HUES6 (cell line): ENCODE data around the gene SLAMF1.

ENCODE experiments used
- H3K27ac ChIP-seq: 2 replicates; pipeline ENCODE4 v1.7.0; 2013; ENCODE audit warnings: low read depth, mild to moderate bottlenecking, low read length, inconsistent platforms
- H3K27me3 ChIP-seq: 2 replicates; pipeline ENCODE4 v1.6.1; 2013; ENCODE audit warnings: low read length; ENCODE audit not compliant: control insufficient read depth, insufficient read depth
- H3K36me3 ChIP-seq: 2 replicates; pipeline ENCODE4 v1.6.1; 2013; ENCODE audit warnings: low read length; ENCODE audit not compliant: control insufficient read depth, insufficient read depth
- H3K4me1 ChIP-seq: 2 replicates; pipeline ENCODE4 v1.6.1; 2013; ENCODE audit warnings: low read length; ENCODE audit not compliant: control insufficient read depth, insufficient read depth
- H3K4me3 ChIP-seq: 2 replicates; pipeline ENCODE4 v1.5.1; 2013; ENCODE audit warnings: low read depth, low read length
- H3K9ac ChIP-seq: one replicate; pipeline ENCODE4 v1.6.1; 2013; ENCODE audit warnings: mild to moderate bottlenecking, low read length
- H3K9me3 ChIP-seq: 2 replicates; pipeline ENCODE4 v1.6.1; 2013; ENCODE audit warnings: low read depth, low read length; ENCODE audit not compliant: control insufficient read depth, insufficient read depth

Gene SLAMF1

DNA sequence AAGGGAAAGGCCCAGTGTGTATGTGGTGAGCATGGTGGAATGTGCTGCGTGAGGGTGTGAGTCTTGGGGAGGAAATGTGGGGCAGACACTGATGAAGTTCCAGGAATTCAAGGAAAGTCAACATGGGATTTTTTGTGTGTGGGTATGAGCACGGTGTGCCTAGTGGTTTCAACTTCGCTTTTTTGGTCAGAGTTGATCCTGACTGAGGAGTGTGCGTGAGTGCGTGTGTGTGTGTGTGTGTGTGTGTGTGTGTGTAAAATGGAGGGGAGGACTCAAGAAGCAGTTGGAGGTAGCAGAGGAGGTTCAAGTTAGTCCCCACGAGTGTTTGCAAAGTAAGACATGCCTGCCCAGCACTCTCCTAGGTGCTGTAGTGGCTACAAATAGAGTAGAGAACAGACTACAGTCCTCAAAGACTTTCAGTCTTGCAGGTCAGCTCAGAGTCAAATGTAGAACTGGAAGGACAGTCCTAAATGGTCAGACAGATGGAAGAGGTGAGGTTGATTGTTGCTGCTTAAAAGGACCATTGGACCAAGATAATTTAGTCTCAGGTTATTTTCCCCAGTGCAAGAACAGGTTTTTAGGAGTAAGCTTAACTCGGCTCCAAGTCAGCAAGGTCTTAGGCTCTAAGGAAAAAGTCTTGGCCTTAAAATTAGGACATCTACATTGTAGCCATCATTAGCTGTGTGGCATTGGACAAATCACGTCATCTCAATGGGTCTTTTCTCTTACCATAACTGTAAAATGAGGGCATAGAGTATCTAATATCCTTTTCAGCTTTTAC, 25.0 kb downstream of the SLAMF1 start:
- H3K27ac ChIP-seq = no peak overlapping the region
- no peak overlapping the region for H3K9ac ChIP-seq
- H3K27me3 ChIP-seq = no peaks in the 10 kb centered on the region
- H3K36me3 ChIP-seq = no peaks in the 10 kb centered on the region; the same call in 1 of the 2 replicates
- H3K9me3 ChIP-seq = peaks cover 3% of the 10 kb centered on the region
- no peaks in the 10 kb centered on the region for H3K4me1 ChIP-seq
- no peak overlapping the region for H3K4me3 ChIP-seq

DNA sequence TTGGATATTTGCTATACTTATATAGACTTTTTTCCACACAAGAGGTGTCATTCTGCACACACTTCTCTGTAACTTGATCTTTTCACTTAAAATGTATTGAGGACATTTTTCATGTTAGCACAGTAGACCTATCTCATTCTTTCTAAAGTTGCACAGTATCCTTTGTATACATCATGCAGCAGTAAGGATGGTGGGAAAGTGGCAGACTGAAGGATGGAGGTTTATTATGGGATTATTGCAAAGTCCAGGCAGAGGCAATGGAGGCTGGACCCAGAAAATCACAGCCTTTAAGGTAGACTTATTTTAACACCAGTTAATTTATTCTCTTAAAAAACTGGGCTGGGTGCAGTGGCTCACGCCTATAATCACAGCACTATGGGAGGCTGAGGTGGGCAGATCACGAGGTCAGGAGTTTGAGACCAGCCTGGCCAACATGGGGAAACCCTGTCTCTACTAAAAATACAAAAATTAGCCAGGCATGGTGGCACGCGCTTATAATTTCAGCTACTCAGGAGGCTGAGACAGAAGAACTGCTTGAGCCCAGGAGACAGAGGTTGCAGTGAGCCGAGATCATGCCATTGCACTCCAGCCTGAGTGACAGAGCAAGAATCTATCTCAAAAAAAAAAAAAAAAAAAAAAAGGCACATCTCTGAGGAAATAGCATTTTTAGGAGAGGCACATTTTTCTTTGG, 25.8 kb downstream of the SLAMF1 start:
- Histone ChIP-seq H3K9ac (no peak overlapping the region), H3K36me3 (no peaks in the 10 kb centered on the region; the same call in 1 of the 2 replicates), H3K27me3 (no peaks in the 10 kb centered on the region)

DNA sequence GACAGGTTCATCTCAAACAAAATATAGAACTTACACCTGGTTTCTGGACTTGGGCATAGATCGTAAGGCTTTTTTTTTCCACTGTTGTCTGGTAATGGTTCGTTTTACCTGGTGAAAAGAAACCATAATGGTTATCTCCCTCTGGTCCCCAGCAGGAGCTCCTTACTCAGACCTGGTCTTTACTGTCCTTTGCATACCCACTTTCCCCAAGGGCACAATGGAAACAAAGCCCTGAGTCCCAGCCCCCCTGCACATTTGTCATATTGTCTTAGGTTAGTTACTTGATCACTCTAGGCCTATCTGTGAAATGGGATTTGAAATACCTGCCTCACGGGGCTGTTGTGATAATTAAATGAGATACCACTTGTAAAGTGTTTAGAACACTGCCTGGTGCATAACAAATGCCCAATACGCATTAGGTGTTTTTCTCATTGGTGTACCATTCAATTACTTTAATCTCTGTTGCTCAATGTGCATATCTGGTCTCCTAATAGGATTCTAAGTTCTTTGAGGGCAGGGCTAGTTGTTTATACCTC, 27.0 kb downstream of the SLAMF1 start:
- no peak overlapping the region for H3K4me3 ChIP-seq
- H3K36me3 ChIP-seq = no peaks in the 10 kb centered on the region; the same call in 1 of the 2 replicates
- H3K27ac ChIP-seq = no peak overlapping the region
- no peaks in the 10 kb centered on the region for H3K27me3 ChIP-seq
- H3K9ac ChIP-seq = no peak overlapping the region
- H3K4me1 ChIP-seq = no peaks in the 10 kb centered on the region
- H3K9me3 ChIP-seq = peaks cover 3% of the 10 kb centered on the region

More for the DNA sequence above, 25.8 kb downstream of the SLAMF1 start:
- Histone ChIP-seq H3K4me3 (no peak overlapping the region), H3K27ac (no peak overlapping the region), H3K9me3 (peaks cover 3% of the 10 kb centered on the region), H3K4me1 (no peaks in the 10 kb centered on the region)

DNA sequence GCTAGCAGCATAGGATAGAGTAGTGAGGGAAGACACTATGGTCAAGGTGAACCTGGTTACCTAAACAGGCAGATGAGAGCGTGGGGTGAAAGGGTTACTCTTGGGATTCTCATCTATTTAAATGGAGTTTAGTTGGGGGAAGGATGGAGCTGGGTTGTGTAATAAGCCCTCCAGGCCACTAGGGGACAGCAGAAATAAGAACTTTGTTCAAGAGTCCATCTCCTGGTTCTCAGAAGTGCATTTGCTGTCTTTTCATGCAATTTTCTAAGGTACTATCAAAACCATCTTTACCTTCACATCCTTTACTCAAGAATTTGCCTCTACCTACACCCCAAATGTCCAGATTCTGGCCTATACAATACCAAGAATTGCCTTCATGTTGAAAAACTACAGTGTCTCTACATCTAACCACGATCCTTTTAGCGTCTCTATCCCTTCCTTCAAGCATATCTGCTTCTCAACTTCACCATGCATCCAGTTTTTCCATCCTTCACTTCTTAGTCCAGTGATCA, 28.0 kb downstream of the SLAMF1 start:
- H3K27ac ChIP-seq = no peak overlapping the region
- no peaks in the 10 kb centered on the region for H3K27me3 ChIP-seq
- H3K36me3 ChIP-seq = no peaks in the 10 kb centered on the region; the same call in 1 of the 2 replicates
- H3K9ac ChIP-seq = no peak overlapping the region
- peaks cover 3% of the 10 kb centered on the region for H3K9me3 ChIP-seq
- no peaks in the 10 kb centered on the region for H3K4me1 ChIP-seq
- H3K4me3 ChIP-seq = no peak overlapping the region

DNA sequence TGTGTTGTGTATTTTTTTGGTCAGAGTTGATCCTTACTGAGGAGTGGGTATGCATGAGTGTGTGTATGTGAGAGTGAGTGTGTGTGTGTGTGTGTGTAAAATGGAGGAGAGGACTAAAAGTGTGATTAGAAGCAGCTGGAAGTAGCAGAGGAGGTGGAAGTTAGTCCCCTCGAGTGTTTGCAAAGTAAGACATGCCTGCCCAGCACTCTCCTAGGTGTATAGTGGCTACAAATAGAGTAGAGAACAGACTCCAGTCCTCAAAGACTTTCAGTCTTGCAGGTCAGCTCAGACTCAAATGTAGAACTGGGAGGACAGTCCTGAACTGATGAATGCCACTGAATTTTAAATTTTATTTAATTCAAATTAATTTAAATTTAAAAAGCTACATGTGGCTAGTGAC, 28.5 kb downstream of the SLAMF1 start:
- Histone ChIP-seq H3K9ac (no peak overlapping the region), H3K36me3 (no peaks in the 10 kb centered on the region; the same call in 1 of the 2 replicates), H3K27ac (no peak overlapping the region), H3K4me3 (no peak overlapping the region), H3K27me3 (no peaks in the 10 kb centered on the region), H3K4me1 (no peaks in the 10 kb centered on the region), H3K9me3 (peaks cover 3% of the 10 kb centered on the region)

DNA sequence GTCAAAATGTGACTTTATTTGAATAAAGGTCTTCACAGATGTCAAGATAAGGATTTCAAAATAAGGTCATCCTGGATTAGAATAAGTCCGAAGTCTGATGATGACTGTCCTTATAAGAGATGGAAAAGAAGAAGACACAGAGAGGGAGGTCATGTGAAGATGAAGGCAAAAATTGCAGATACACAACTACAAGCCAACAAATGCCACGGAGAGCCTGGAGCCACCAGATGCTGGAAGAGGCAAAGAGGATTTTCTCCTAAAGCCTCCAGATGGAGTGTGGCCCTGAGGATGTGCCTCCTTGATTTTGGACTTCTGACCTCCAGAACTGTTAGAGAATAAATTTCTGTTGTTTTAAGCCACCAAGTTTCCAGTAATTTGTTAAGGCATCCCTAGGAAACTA, 31.2 kb downstream of the SLAMF1 start:
- H3K4me3 ChIP-seq = no peak overlapping the region
- H3K36me3 ChIP-seq = no peaks in the 10 kb centered on the region; the same call in 1 of the 2 replicates

DNA sequence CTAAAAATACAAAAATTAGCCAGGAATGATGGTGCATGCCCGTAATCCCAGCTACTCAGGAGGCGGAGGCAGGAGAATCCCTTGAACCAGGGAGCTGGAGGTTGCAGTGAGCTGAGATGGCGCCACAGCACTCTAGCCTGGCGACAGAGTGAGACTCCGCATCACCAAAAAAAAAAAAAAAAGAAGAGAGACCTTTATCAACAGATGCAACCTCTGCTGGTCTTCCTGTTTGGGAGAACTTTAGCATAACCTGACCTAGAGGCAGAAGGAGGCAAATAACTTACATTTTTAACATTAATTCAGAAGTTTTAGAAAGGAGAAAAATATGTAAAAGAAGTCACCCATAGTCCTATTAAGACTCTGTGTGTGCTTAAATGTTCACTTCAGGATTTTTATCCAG, 32.4 kb downstream of the SLAMF1 start:
- Histone ChIP-seq H3K9ac (no peak overlapping the region), H3K4me1 (peaks cover 7% of the 10 kb centered on the region; the same call in 1 of the 2 replicates), H3K4me3 (no peak overlapping the region), H3K27ac (no peak overlapping the region), H3K27me3 (no peaks in the 10 kb centered on the region), H3K9me3 (peaks cover 3% of the 10 kb centered on the region), H3K36me3 (no peaks in the 10 kb centered on the region)

More for the DNA sequence above, 31.2 kb downstream of the SLAMF1 start:
- Histone ChIP-seq H3K9me3 (peaks cover 3% of the 10 kb centered on the region), H3K9ac (no peak overlapping the region), H3K27me3 (no peaks in the 10 kb centered on the region), H3K4me1 (peaks cover 4% of the 10 kb centered on the region; the same call in 1 of the 2 replicates), H3K27ac (no peak overlapping the region)

DNA sequence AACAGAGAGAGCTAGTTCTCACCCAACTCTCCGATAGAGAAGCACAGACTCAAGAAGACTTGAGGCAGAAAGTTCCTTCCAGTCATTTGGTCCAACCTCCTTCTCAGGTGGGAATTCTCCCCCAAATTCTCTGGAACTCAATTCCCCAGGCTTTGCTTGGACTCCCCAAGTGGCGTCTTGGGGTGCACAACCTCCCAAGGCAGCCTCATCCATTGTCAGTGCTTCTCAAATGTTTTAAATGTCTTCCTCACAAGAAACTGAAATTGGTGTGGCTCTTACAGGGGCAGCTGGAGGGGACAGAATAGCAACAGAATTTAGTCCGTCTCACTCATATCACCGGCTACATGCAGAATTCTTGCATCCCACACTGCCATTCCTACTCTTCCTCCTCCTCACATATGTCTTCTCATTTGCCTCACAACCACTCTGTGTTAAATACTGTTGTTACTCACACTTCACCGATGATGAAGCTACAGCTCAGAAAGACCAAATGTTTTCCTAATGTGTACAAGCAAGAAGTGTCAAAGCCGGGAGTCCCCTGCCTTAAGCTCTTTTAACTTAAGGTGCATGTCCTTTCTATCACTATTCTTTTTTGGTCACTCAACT, 34.1 kb downstream of the SLAMF1 start:
- H3K9ac ChIP-seq = no peak overlapping the region
- no peaks in the 10 kb centered on the region for H3K27me3 ChIP-seq
- peaks cover 7% of the 10 kb centered on the region; the same call in 1 of the 2 replicates for H3K4me1 ChIP-seq
- no peaks in the 10 kb centered on the region for H3K9me3 ChIP-seq
- H3K36me3 ChIP-seq = no peaks in the 10 kb centered on the region
- H3K4me3 ChIP-seq = no peak overlapping the region
- H3K27ac ChIP-seq = no peak overlapping the region

DNA sequence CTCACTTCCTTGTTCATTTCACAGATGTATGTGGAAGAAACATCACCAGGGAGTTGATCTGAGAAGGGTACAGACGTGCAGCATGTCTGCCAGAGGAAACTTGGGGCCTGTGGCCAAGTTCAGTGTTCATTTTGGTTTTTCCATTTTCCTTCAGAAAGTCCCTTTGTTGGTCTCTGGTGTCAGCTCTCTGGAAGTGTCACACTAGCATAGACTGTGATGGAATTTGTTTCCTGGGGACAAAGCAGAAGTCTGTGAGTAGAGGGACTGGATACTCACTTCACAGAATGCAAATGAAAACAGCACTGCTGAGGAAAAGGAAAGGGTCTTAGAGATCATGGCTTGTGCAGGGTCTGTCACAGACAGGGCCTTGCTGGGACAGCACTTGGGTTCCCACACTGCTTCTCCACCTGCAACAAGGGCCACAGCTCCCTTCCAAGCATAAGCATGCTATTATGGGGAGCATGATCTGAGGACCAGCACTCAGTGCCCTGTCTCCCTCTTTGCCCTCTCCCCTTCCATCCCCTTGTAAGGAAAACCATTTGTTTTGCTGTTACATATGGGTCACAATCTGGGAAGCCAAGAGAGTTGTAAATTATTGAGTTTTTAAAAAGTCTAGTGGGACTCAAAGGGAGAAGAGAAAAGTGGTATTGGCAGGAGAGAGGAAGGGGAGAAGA, 36.1 kb downstream of the SLAMF1 start:
- Histone ChIP-seq H3K27ac (no peak overlapping the region), H3K9ac (no peak overlapping the region), H3K9me3 (no peaks in the 10 kb centered on the region), H3K4me1 (peaks cover 17% of the 10 kb centered on the region; the same call in 1 of the 2 replicates), H3K36me3 (no peaks in the 10 kb centered on the region), H3K27me3 (no peaks in the 10 kb centered on the region), H3K4me3 (no peak overlapping the region)

DNA sequence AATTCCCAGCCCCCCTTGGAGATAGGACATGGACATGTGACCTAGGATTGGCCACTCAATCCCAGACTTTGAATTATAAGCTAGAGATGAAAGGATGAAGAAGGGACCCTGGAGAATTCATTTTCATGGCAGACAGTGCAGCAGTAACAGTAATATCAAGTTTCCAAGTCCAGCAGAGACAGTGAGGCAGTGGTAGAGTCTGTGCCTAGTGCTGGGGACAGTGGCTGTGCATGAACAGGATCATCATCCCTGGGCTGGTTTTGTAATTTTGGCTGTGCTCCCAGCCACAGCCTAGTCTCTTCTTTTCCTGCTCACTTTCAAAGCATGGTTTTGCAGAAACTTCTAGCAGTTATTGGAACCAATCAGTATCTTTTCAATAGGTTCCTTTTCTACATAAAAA, 37.9 kb downstream of the SLAMF1 start:
- Histone ChIP-seq H3K9me3 (peaks cover 6% of the 10 kb centered on the region; the same call in 1 of the 2 replicates), H3K4me1 (peaks cover 17% of the 10 kb centered on the region; the same call in 1 of the 2 replicates), H3K27me3 (no peaks in the 10 kb centered on the region), H3K4me3 (no peak overlapping the region), H3K9ac (no peak overlapping the region), H3K27ac (no peak overlapping the region), H3K36me3 (no peaks in the 10 kb centered on the region)
